K562 (cell line): Measurements from ENCODE around the gene HYOU1. TPM values are rescaled to one million over a fixed set of nuclear protein-coding genes. Genes with fewer than 3 reads are reported as not detected.

ENCODE experiments used
- ATF1 ChIP-seq, 2 experiments: fragments of 450-650 bp in 1 of 2; IDR thresholded peaks; 2 replicates each; pipeline ENCODE4 v1.6.1; 2016; ENCODE audit warnings: missing compliant biosample characterization in 1 of 2, missing genetic modification characterization in 1 of 2
- CREB1 ChIP-seq, 2 experiments: sonication (generic) in 1 of 2; formaldehyde crosslinking in 1 of 2; IDR thresholded peaks; 2 replicates each; pipeline versions ENCODE4 v1.6.1 to v1.8.0; 2012 to 2022; ENCODE audit warnings: inconsistent platforms in 1 of 2, mild to moderate bottlenecking in 1 of 2, missing genetic modification reagents in 1 of 2, moderate library complexity in 1 of 2
- CREM ChIP-seq: IDR thresholded peaks from 2 replicates; pipeline ENCODE4 v1.6.1; 2014; ENCODE audit warnings: antibody characterized with exemption, low read depth
- MCM5 ChIP-seq: fragments of 450-650 bp; IDR thresholded peaks from 2 replicates; pipeline ENCODE4 v1.6.1; 2016; ENCODE audit warnings: low read depth
- MTA2 ChIP-seq: fragments of 450-650 bp; IDR thresholded peaks from 2 replicates; pipeline ENCODE4 v1.6.1; 2016; ENCODE audit warnings: low read depth
- NFIC ChIP-seq: fragments of 450-650 bp; IDR thresholded peaks from 2 replicates; pipeline ENCODE4 v1.6.1; 2017; ENCODE audit warnings: mild to moderate bottlenecking, inconsistent platforms
- RAD51 ChIP-seq: fragments of 450-650 bp; IDR thresholded peaks from 2 replicates; pipeline ENCODE4 v1.7.1; 2016; ENCODE audit warnings: low read depth, mild to moderate bottlenecking, borderline replicate concordance
- SETDB1 ChIP-seq: IDR thresholded peaks from one replicate; pipeline ENCODE4 v1.6.1; 2012; ENCODE audit warnings: low read length, control low read depth, inconsistent platforms
- SMAD4 ChIP-seq: fragments of 250-450 bp; sonication (Bioruptor Pico); conservative IDR thresholded peaks from 2 replicates; pipeline ENCODE4 v1.8.0; 2021; ENCODE audit warnings: inconsistent platforms, mild to moderate bottlenecking, moderate library complexity
- ZEB2 ChIP-seq: fragments of 450-650 bp; IDR thresholded peaks from 2 replicates; pipeline ENCODE4 v1.6.1; 2016
- ZFP36 ChIP-seq: fragments of 150-350 bp; IDR thresholded peaks from 2 replicates; pipeline ENCODE4 v1.6.1; 2018; ENCODE audit warnings: low read length, low read depth; ENCODE audit not compliant: partially characterized antibody
- ZNF263 ChIP-seq: sonication (generic); formaldehyde crosslinking; IDR thresholded peaks from 2 replicates; pipeline ENCODE4 v1.8.0; 2022; ENCODE audit warnings: mild to moderate bottlenecking, missing genetic modification reagents, borderline replicate concordance
- polyA plus RNA-seq, 8 experiments: library from polyadenylated mRNA; depleted of rRNA in 4 of 8; stranded (reverse) in 5 of 8; unstranded in 3 of 8; fragments of >200 nt; fragmentation: Nextera tagmentation in 2 of 8; fragmentation: Illumina TruSeq in 1 of 8; extraction: Ambion mirVana in 2 of 8; extraction: Trizol in 1 of 8; gene quantifications; 2 replicates each; pipeline versions ENCODE4 v1.2.1 to v1.2.3, GENCODE V29; 2011 to 2014; ENCODE audit warnings: inconsistent platforms in 1 of 8, missing spikeins in 1 of 8
- total RNA-seq, 7 experiments: library from RNA; depleted of rRNA in 6 of 7; stranded (reverse); fragments of >200 nt in 6 of 7; fragmentation: Illumina TruSeq in 2 of 7; extraction: Trizol in 2 of 7; gene quantifications; 2 replicates each; pipeline versions ENCODE4 v1.2.1 to v1.2.3, GENCODE V29; 2011 to 2021; ENCODE audit warnings: low replicate concordance in 1 of 7
- TF ChIP-seq, protein P1 (sequence below): sonication (generic); formaldehyde crosslinking; IDR thresholded peaks from 2 replicates; pipeline ENCODE4 v1.8.1; 2023; ENCODE audit warnings: missing genetic modification reagents, mild to moderate bottlenecking, borderline replicate concordance
- TF ChIP-seq, protein P2 (sequence below): fragments of 250-450 bp; sonication (Bioruptor Pico); IDR thresholded peaks from 2 replicates; pipeline ENCODE4 v1.4.0; 2020; ENCODE audit warnings: mild to moderate bottlenecking
- TF ChIP-seq, protein P3 (sequence below): sonication (generic); formaldehyde crosslinking; IDR thresholded peaks from 2 replicates; pipeline ENCODE4 v1.8.1; 2023; ENCODE audit warnings: mild to moderate bottlenecking, missing genetic modification reagents
- TF ChIP-seq, protein P4 (sequence below): fragments of 250-450 bp; sonication (Bioruptor Pico); IDR thresholded peaks from 2 replicates; pipeline ENCODE4 v1.8.0; 2021; ENCODE audit warnings: moderate library complexity, mild to moderate bottlenecking, inconsistent platforms
- TF ChIP-seq, protein P5 (sequence below), 2 experiments: fragments of 450-650 bp; conservative IDR thresholded peaks; 2 replicates each; pipeline ENCODE4 v1.6.1; 2017; ENCODE audit warnings: mild to moderate bottlenecking in 2 of 2, moderate library complexity in 2 of 2

Gene HYOU1
- total and polyA plus RNA-seq, 9 of the 15 experiments (the other 6 are each of a cell fraction or from before 2014, with no cell fraction given), result 19.5 to 197 (median 128) TPM

DNA sequence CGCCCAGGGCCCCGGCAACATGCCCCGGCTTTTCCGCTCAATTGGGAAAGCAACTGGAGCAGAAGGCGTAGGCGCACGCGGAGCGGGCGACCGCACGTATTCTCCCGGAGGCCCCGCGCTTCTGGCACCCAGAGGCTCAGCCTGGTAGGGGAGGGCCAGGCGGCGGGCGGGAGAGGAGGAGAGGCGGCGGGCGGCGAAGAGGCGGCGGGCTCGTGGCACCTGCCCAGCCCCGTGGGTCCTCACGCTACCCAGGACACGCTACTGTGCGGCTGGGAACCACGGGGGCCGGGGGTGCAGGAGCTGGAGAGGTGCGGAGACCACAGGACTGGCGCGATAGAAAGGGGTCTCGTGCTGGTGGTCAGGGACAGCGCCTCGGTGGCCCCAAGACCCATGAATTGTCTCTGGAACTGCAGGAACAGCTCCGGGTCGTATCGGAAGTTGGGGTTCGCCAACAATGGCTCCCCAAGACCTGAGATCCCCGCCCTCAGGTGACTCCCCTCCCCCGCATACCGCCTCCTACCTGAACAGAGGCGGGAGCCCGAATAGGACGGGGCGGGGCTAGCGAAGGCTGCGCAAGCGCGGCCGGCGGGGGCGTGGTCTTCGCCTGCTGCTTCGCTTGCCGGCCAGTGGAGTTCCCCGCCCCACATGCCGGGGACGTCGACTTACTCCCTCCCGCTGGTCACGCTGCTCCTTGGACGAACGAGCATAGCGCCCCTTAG, 26.5 kb downstream of the HYOU1 start, which contains the start of gene SLC37A4 (continued):
- TF ChIP-seq, protein P1, sequence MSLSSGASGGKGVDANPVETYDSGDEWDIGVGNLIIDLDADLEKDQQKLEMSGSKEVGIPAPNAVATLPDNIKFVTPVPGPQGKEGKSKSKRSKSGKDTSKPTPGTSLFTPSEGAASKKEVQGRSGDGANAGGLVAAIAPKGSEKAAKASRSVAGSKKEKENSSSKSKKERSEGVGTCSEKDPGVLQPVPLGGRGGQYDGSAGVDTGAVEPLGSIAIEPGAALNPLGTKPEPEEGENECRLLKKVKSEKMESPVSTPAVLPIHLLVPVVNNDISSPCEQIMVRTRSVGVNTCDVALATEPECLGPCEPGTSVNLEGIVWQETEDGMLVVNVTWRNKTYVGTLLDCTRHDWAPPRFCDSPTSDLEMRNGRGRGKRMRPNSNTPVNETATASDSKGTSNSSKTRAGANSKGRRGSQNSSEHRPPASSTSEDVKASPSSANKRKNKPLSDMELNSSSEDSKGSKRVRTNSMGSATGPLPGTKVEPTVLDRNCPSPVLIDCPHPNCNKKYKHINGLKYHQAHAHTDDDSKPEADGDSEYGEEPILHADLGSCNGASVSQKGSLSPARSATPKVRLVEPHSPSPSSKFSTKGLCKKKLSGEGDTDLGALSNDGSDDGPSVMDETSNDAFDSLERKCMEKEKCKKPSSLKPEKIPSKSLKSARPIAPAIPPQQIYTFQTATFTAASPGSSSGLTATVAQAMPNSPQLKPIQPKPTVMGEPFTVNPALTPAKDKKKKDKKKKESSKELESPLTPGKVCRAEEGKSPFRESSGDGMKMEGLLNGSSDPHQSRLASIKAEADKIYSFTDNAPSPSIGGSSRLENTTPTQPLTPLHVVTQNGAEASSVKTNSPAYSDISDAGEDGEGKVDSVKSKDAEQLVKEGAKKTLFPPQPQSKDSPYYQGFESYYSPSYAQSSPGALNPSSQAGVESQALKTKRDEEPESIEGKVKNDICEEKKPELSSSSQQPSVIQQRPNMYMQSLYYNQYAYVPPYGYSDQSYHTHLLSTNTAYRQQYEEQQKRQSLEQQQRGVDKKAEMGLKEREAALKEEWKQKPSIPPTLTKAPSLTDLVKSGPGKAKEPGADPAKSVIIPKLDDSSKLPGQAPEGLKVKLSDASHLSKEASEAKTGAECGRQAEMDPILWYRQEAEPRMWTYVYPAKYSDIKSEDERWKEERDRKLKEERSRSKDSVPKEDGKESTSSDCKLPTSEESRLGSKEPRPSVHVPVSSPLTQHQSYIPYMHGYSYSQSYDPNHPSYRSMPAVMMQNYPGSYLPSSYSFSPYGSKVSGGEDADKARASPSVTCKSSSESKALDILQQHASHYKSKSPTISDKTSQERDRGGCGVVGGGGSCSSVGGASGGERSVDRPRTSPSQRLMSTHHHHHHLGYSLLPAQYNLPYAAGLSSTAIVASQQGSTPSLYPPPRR (CRISPR knock-in tag), result 0 out of 2 replicates have a peak, but pooled peaks have one; percentile 64
- TF ChIP-seq CREM, result peak; percentile 90
- TF ChIP-seq MTA2, result no peak
- TF ChIP-seq RAD51, result 0 out of 2 replicates have a peak, but pooled peaks have one; percentile 39
- TF ChIP-seq ZEB2, result peak; percentile 98
- TF ChIP-seq SMAD4 (CRISPR knock-in tag), result 0 out of 2 replicates have a peak, but pooled peaks have one; percentile 13
- TF ChIP-seq, protein P2, sequence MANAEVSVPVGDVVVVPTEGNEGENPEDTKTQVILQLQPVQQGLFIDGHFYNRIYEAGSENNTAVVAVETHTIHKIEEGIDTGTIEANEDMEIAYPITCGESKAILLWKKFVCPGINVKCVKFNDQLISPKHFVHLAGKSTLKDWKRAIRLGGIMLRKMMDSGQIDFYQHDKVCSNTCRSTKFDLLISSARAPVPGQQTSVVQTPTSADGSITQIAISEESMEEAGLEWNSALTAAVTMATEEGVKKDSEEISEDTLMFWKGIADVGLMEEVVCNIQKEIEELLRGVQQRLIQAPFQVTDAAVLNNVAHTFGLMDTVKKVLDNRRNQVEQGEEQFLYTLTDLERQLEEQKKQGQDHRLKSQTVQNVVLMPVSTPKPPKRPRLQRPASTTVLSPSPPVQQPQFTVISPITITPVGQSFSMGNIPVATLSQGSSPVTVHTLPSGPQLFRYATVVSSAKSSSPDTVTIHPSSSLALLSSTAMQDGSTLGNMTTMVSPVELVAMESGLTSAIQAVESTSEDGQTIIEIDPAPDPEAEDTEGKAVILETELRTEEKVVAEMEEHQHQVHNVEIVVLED (CRISPR knock-in tag), result peak; percentile 81
- TF ChIP-seq, protein P3, sequence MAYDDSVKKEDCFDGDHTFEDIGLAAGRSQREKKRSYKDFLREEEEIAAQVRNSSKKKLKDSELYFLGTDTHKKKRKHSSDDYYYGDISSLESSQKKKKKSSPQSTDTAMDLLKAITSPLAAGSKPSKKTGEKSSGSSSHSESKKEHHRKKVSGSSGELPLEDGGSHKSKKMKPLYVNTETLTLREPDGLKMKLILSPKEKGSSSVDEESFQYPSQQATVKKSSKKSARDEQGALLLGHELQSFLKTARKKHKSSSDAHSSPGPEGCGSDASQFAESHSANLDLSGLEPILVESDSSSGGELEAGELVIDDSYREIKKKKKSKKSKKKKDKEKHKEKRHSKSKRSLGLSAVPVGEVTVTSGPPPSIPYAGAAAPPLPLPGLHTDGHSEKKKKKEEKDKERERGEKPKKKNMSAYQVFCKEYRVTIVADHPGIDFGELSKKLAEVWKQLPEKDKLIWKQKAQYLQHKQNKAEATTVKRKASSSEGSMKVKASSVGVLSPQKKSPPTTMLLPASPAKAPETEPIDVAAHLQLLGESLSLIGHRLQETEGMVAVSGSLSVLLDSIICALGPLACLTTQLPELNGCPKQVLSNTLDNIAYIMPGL (CRISPR knock-in tag), result no peak; the same call in 1 of the 2 replicates
- TF ChIP-seq, protein P4, sequence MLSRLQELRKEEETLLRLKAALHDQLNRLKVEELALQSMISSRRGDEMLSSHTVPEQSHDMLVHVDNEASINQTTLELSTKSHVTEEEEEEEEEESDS, result no peak
- TF ChIP-seq ATF1 (CRISPR knock-in tag; IDR thresholded peaks at IDR 0.05), result peak; percentile 25; the same call in 1 of the 2 replicates
- TF ChIP-seq ATF1 (tag; IDR thresholded peaks at IDR 0.05), result peak; percentile 80
- peak; percentile 68; the same call in 1 of the 2 replicates for TF ChIP-seq ZNF263
- TF ChIP-seq, protein P5, sequence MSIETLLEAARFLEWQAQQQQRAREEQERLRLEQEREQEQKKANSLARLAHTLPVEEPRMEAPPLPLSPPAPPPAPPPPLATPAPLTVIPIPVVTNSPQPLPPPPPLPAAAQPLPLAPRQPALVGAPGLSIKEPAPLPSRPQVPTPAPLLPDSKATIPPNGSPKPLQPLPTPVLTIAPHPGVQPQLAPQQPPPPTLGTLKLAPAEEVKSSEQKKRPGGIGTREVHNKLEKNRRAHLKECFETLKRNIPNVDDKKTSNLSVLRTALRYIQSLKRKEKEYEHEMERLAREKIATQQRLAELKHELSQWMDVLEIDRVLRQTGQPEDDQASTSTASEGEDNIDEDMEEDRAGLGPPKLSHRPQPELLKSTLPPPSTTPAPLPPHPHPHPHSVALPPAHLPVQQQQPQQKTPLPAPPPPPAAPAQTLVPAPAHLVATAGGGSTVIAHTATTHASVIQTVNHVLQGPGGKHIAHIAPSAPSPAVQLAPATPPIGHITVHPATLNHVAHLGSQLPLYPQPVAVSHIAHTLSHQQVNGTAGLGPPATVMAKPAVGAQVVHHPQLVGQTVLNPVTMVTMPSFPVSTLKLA (conservative IDR thresholded peaks at IDR 0.05), result peak; percentile 82
- TF ChIP-seq SETDB1, result peak; percentile 61
- TF ChIP-seq ZFP36, result peak; percentile 26
- TF ChIP-seq CREB1 (IDR thresholded peaks at IDR 0.05), result peak; percentile 70; the same call in 1 of the 2 replicates
- TF ChIP-seq CREB1 (CRISPR knock-in tag; IDR thresholded peaks at IDR 0.05), result peak; percentile 79
- no peak for TF ChIP-seq NFIC
- no peak for TF ChIP-seq MCM5
